IMR-90 (cell line): ENCODE data around the gene EFHC1. TPM values are rescaled to one million over a fixed set of nuclear protein-coding genes. Genes with fewer than 3 reads are reported as not detected.
A peak's percentile ranks its signal among the peaks of the same experiment; 100 is the strongest.

Experiments
- ATAC-seq: fragments of 200-7000 bp; cut with Tn5 transposase; 2 replicates; pipeline ENCODE4 v1.9.1; 2020; ENCODE audit warnings: low read depth, mild to moderate bottlenecking, moderate library complexity
- BruUV-seq: library from RNA; stranded (reverse); fragments of 400-500 nt; replicated peaks from 2 replicates; lab custom pipeline; 2021; lab: Mats Ljungman, UMichigan
- CTCF ChIA-PET: fragments of 300-600 bp; formaldehyde crosslinking; extraction: SDS; loops from one replicate; lab custom pipeline; 2021; ENCODE audit warnings: antibody characterized with exemption; lab: Yijun Ruan, JAX
- POLR2A ChIA-PET: fragments of 300-600 bp; sonication (Branson Sonifier 250); formaldehyde crosslinking; loops from one replicate; lab custom pipeline; 2022; ENCODE audit warnings: antibody characterized with exemption; ENCODE audit not compliant: unreplicated experiment; lab: Charles Lee
- DNase-seq: peaks from one replicate; pipeline ENCODE4 v3.0.0; 2013
- H2AFZ ChIP-seq: replicated peaks from 2 replicates; pipeline ENCODE3; 2013; ENCODE audit warnings: low read length, mild to moderate bottlenecking; ENCODE audit not compliant: poor library complexity
- H2AK5ac ChIP-seq: 2 replicates; pipeline ENCODE4 v1.6.1; 2013; ENCODE audit warnings: low read depth, low read length, inconsistent platforms
- H2AK9ac ChIP-seq: replicated peaks from 2 replicates; pipeline ENCODE3; 2013; ENCODE audit warnings: mild to moderate bottlenecking, low read depth, low read length, moderate library complexity; ENCODE audit not compliant: poor library complexity
- H2BK120ac ChIP-seq: 2 replicates; pipeline ENCODE4 v1.6.1; 2013; ENCODE audit warnings: low read depth, low read length, inconsistent platforms
- H2BK15ac ChIP-seq: 3 replicates; pipeline ENCODE4 v1.6.1; 2013; ENCODE audit warnings: low read depth, low read length, inconsistent platforms
- H2BK20ac ChIP-seq: 2 replicates; pipeline ENCODE4 v1.6.1; 2013; ENCODE audit warnings: low read depth, mild to moderate bottlenecking, inconsistent platforms, low read length, moderate library complexity
- H2BK5ac ChIP-seq: 2 replicates; pipeline ENCODE4 v1.6.1; 2013; ENCODE audit warnings: mild to moderate bottlenecking, low read depth, low read length, inconsistent platforms; ENCODE audit not compliant: poor library complexity, severe bottlenecking
- H3K14ac ChIP-seq: replicated peaks from 2 replicates; pipeline ENCODE4 v1.6.1; 2013; ENCODE audit warnings: low read depth, low read length, inconsistent platforms
- H3K18ac ChIP-seq: 2 replicates; pipeline ENCODE4 v1.6.1; 2013; ENCODE audit warnings: low read depth, low read length, control low read depth
- H3K23ac ChIP-seq: 2 replicates; pipeline ENCODE4 v1.6.1; 2013; ENCODE audit warnings: low read depth, low read length, inconsistent platforms
- H3K27ac ChIP-seq: 2 replicates; pipeline ENCODE4 v1.5.1; 2013; ENCODE audit warnings: mild to moderate bottlenecking, control low read depth, low read length; ENCODE audit not compliant: insufficient read depth
- H3K27me3 ChIP-seq: 2 replicates; pipeline ENCODE4 v1.6.1; 2013; ENCODE audit warnings: low read length; ENCODE audit not compliant: control insufficient read depth, insufficient read depth
- H3K36me3 ChIP-seq: 2 replicates; pipeline ENCODE4 v1.6.1; 2013; ENCODE audit warnings: low read length, mixed read lengths; ENCODE audit not compliant: control insufficient read depth, insufficient read depth
- H3K4ac ChIP-seq: 2 replicates; pipeline ENCODE4 v1.6.1; 2013; ENCODE audit warnings: low read depth, low read length, inconsistent platforms
- H3K4me1 ChIP-seq: 2 replicates; pipeline ENCODE4 v1.6.1; 2013; ENCODE audit warnings: low read length, mixed read lengths; ENCODE audit not compliant: control insufficient read depth, insufficient read depth
- H3K4me2 ChIP-seq: 2 replicates; pipeline ENCODE4 v1.6.1; 2013; ENCODE audit warnings: low read depth, mild to moderate bottlenecking, control low read depth, low read length, moderate library complexity
- H3K4me3 ChIP-seq: 2 replicates; pipeline ENCODE4 v1.5.1; 2013; ENCODE audit warnings: low read depth, mild to moderate bottlenecking, control low read depth, low read length, moderate library complexity; ENCODE audit not compliant: insufficient read depth
- H3K56ac ChIP-seq: 2 replicates; pipeline ENCODE4 v1.6.1; 2013; ENCODE audit warnings: low read length, inconsistent platforms; ENCODE audit not compliant: insufficient read depth; ENCODE audit errors: extremely low read depth
- H3K79me1 ChIP-seq, 2 experiments: 2 replicates each; pipeline ENCODE4 v1.6.1; 2013; ENCODE audit warnings: low read length in 2 of 2, inconsistent platforms in 1 of 2, low read depth in 1 of 2
- H3K9ac ChIP-seq: 2 replicates; pipeline ENCODE4 v1.6.1; 2013; ENCODE audit warnings: low read depth, low read length, control low read depth
- H3K9me1 ChIP-seq: 2 replicates; pipeline ENCODE4 v1.6.1; 2013; ENCODE audit warnings: low read length, inconsistent platforms; ENCODE audit not compliant: insufficient read depth
- H3K9me3 ChIP-seq: 2 replicates; pipeline ENCODE4 v1.6.1; 2013; ENCODE audit warnings: low read length; ENCODE audit not compliant: control insufficient read depth, insufficient read depth
- H4K20me1 ChIP-seq: 2 replicates; pipeline ENCODE4 v1.6.1; 2013; ENCODE audit warnings: low read length, inconsistent platforms; ENCODE audit not compliant: insufficient read depth
- H4K5ac ChIP-seq: 2 replicates; pipeline ENCODE4 v1.6.1; 2013; ENCODE audit warnings: mild to moderate bottlenecking, low read depth, low read length, control low read depth
- H4K8ac ChIP-seq, 2 experiments: 2 replicates each; pipeline ENCODE4 v1.6.1; 2013; ENCODE audit warnings: low read depth in 2 of 2, low read length in 2 of 2, control low read depth in 1 of 2, inconsistent platforms in 1 of 2
- H4K91ac ChIP-seq: 2 replicates; pipeline ENCODE4 v1.6.1; 2013; ENCODE audit warnings: low read depth, low read length, inconsistent platforms; ENCODE audit not compliant: insufficient read depth
- BHLHE40 ChIP-seq: fragments of 150-350 bp; IDR thresholded peaks from 2 replicates; pipeline ENCODE4 v1.6.1; 2016; ENCODE audit warnings: mild to moderate bottlenecking, low read depth, low read length
- MAZ ChIP-seq: IDR thresholded peaks from 2 replicates; pipeline ENCODE4 v1.6.1; 2012; ENCODE audit warnings: low read depth, mild to moderate bottlenecking, low read length, improper control_type of control experiment, moderate library complexity, borderline replicate concordance
- USF2 ChIP-seq: fragments of 150-350 bp; IDR thresholded peaks from 2 replicates; pipeline ENCODE4 v1.6.1; 2017; ENCODE audit warnings: mild to moderate bottlenecking, antibody characterized with exemption, low read length, low read depth
- WGBS, 2 experiments: methylation state at CpG; one replicate each; pipeline versions ENCODE4 v1.1.5 to v1.1.7; 2013; ENCODE audit warnings: missing lambda C conversion rate in 2 of 2; ENCODE audit not compliant: insufficient read length in 1 of 2; ENCODE audit errors: extremely low coverage in 2 of 2; 5-methylcytosine and 5-hydroxymethylcytosine counted together
- dilution Hi-C: fragments of 300-500 bp; cut with HindIII; formaldehyde crosslinking; loops from one replicate; pipeline ENCODE4 v1.14.3; 2018; ENCODE audit warnings: low sequenced_read_pairs; ENCODE audit not compliant: unreplicated experiment
- in situ Hi-C: fragments of 300-500 bp; cut with MboI; formaldehyde crosslinking; loops from 3 replicates; pipeline ENCODE4 v1.14.3; 2019; ENCODE audit warnings: low sequenced_read_pairs, inconsistent platforms, mixed read lengths
- intact Hi-C: fragments of 100-400 bp; cut with micrococcal nuclease; formaldehyde crosslinking; loops from 2 replicates; pipeline ENCODE4 v1.10.0; 2022
- polyA plus RNA-seq, 3 experiments: library from polyadenylated mRNA; depleted of rRNA; stranded (reverse); fragments of >200 nt; gene quantifications; 2 replicates each; pipeline ENCODE4 v1.2.3, GENCODE V29; 2012; ENCODE audit warnings: low replicate concordance in 1 of 3
- total RNA-seq: library from RNA; depleted of rRNA; stranded (reverse); fragments of >200 nt; gene quantifications from 2 replicates; pipeline ENCODE4 v1.2.3, GENCODE V29; 2012

EFHC1 gene
- total and polyA plus RNA-seq, 2 of the 4 experiments (the other 2 are of a cell fraction) = 14.0 to 23.0 TPM

DNA sequence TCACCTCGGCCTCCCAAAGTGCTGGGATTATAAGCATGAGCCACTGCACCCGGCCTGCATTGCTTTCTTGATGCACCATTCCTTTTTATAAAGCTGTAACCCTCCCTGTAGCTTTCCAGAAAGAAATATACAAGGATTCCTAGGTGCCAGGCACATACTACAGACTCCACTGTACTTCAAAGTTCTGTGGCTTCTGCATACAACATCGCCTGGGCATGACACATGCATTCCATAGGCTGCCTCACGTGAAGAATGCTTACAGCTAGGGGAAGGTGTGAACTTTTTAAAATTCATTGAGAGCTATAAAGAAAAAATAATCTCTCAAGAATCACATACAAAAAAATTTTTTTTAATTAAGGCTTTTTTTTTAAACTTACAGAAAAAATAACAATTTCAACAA is 106.5 kb downstream of the EFHC1 start:
- in situ Hi-C loops = no loop called here
- Histone ChIP-seq H3K18ac (peak overlapping the region; percentile 28; the same call in 1 of the 2 replicates), H2BK15ac (no peak overlapping the region), H3K9ac (no peak overlapping the region), H3K27me3 (no peaks in the 10 kb centered on the region), H3K4me1 (peaks cover 23% of the 10 kb centered on the region), H2AK5ac (no peak overlapping the region), H2BK120ac (no peak overlapping the region), H3K36me3 (peaks cover 16% of the 10 kb centered on the region), H3K9me1 (peaks cover 32% of the 10 kb centered on the region), H3K9me3 (no peaks in the 10 kb centered on the region), H3K4me3 (no peak overlapping the region), H3K79me1 (peaks cover 28 to 89% of the 10 kb centered on the region in 2 experiments), H3K56ac (no peak overlapping the region), H2BK20ac (no peak overlapping the region), H3K27ac (no peak overlapping the region), H2AK9ac (no peak overlapping the region), H3K4me2 (0 out of 2 replicates have a peak overlapping the region, but pooled peaks have one; percentile 29), H3K14ac (0 out of 2 replicates have a peak overlapping the region, but pooled peaks have one; percentile 64), H3K23ac (no peak overlapping the region), H2AFZ (no peak overlapping the region), H4K91ac (no peak overlapping the region), H4K8ac (no peak overlapping the region), H2BK5ac (no peak overlapping the region), H4K5ac (no peak overlapping the region), H4K20me1 (peaks cover 12% of the 10 kb centered on the region; the same call in 1 of the 2 replicates), H3K4ac (no peak overlapping the region; the same call in 1 of the 2 replicates)
- CTCF ChIA-PET = interaction anchor here (0.9 kb wide), 1 partner anchor 26 kb away, joined by 4 read pairs; no protein-coding TSS in a partner anchor
- no TSS peak for BruUV-seq
- DNase-seq = peak; percentile 67
- dilution Hi-C loops = no loop called here
- 80% methylated on average over 2 of the region's 4 CpGs; no CpG with 5 or more reads in 1 of the 2 experiments for WGBS, 2 experiments
- POLR2A ChIA-PET = no interaction called here
- TF ChIP-seq BHLHE40 = peak; percentile 98
- TF ChIP-seq MAZ = no peak
- TF ChIP-seq USF2 = peak; percentile 46; the same call in 1 of the 2 replicates
- intact Hi-C loops = no loop called here
- ATAC-seq = peak; percentile 43
